NK-92 (cell line): ENCODE data around the gene ROBO1.

ENCODE experiments used
- DNase-seq: peaks from one replicate; lab custom pipeline; 2025; ENCODE audit not compliant: unreplicated experiment; lab: John Stamatoyannopoulos, UW

ROBO1 gene

DNA sequence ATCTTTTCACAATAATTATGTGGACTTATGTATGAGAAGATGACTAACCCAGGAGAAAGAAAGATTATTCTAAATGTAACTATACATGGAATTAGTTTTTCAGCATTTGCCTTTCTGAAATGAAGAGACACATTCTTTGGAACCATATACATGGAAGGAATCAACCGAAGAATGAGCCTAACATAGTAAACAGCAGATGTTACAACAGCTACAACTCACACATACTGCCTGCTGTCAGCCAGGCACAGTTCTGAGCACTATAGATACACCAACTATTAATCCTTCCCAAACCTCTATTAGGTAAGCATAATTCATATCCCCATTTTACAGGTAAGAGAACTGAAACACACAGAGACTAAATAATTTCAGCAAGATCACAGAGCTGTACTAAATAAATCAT, 840.0 kb downstream of the ROBO1 start:
- DNase-seq, result no peak

DNA sequence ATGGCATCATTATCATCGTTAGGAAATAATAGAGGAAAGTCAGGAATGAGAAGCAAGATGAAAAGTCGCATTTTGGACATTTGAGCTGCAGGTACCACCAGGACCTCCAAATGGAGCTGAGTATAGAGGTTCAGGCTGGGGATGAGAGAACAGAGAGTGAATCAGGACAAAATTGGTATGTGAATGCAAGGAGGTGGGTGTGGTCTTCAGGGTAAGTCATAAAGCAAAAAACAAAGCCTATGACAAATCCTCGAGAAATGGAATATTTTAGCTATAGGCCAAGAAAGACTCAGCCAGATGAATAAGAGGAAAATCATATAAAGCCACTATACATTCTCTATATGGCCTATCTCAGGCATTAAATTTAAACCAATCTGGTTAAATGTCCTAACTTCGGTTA, 841.3 kb downstream of the ROBO1 start:
- DNase-seq, result no peak

DNA sequence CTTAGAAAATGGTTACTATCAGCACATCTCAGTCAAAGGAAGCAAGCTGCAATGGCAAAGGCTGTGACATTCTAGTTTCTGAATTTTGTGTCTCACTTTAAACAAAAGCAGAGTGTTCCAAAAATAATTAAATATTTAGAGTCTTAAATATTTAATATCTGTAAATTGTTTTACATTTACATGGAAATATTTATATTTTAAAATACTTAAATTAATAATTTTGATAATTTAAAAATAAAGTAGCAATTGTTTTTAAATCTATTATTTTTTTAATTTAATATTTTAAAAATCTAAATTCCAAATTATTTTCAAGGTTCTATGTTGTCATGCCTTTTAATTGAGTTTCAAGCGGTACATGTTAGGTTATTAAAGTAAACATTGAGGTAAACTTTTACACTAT, 843.1 kb downstream of the ROBO1 start:
- DNase-seq, result no peak

DNA sequence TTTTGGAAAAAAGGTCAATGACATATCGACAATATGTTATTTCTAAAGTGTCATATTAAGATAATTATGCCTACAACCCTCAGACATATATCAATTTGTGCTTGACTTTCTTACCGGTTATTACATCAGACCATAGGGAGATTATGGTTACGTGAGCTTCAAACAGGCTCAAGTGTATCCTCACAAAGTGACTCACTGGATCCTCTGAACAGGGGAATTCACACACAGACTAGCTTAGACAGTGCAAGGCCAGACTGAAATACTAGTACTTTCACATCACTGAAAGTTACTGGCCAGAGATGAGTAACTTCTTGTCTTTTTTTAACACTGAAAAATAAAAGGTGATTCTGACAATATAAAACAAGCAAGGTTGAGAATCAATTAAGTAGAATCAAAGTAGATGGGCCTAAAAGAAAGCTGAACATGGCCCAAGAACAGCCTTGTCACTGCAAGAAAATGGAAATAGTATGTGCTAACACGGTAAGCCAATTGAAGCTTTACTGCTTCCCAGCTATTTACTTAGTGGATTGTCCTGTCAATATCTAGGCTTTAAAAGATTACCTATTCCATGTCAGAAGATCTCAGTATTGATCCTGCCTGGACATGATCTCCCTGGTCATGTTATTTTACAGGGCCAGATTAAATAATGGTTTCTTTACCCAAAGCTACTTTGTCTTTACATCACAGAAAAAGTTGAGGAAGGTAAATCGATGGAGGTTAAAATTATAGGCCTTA, 848.6 kb downstream of the ROBO1 start:
- DNase-seq, result no peak

DNA sequence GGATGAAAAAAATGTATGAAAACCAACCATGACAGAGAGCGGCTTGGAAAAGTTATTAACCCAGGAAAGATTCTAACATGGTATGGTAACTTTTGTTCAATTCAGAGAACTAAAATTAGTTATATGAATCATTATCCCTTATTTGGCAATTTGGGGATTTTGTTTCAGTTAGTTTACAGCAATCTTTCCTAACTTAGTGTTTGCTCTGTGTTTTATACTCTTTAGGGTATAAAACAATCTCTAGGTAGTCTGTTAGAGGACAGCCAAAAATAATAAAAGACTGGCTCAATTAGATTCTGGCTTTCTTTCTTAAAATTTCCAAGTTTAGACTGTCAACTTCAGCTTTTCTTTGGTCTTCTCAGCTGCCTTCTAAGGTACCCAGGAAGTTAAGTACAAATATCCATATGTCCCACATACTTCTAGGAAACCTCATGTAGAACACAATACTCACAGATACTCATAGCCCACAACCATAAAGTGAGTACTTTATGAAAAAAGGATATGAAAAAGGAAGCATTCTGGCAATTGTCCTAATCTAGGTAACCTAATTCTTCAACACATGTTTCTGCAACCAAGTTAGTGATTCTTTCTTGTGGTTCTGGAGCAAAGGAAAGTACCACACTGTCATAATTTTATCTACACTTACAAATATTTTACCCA, 849.3 kb downstream of the ROBO1 start:
- DNase-seq, result no peak

DNA sequence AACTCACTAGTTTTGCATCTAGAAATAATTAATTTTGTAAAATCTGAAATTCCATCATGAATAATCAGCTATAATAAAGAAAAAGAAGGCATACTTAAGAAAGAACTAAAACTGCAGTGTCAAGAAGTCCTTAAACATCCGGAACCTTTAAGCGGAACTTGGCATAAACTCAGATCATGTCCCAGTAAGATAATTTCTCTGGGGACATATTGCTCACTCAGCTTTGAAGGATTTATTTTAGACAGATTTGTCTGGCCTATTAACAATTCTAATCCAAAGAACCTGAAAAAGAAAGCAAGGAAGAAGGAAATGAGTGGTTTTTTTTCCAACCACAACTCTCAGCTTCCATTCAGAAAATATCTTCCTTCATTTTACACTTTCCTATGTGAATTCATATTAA, 850.3 kb downstream of the ROBO1 start:
- no peak for DNase-seq

DNA sequence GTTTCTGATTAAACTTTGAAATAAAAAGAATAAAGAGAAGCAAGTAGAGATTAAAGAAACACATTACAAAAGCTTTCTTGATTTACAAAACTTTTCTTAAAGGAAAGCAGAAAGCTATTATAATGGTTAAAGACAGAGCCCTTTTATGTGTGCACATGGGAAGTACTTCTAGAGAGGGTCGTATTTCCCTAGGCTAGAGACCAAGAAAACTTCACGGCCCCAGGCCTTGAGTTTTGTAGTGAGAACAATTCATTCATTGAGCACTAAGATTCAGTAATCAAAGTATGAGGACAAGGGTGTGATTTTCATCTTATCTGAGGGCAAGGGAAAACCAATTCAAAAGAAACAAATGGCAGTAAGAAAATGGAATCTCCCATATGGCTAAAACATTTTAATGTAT, 854.1 kb downstream of the ROBO1 start:
- no peak for DNase-seq

DNA sequence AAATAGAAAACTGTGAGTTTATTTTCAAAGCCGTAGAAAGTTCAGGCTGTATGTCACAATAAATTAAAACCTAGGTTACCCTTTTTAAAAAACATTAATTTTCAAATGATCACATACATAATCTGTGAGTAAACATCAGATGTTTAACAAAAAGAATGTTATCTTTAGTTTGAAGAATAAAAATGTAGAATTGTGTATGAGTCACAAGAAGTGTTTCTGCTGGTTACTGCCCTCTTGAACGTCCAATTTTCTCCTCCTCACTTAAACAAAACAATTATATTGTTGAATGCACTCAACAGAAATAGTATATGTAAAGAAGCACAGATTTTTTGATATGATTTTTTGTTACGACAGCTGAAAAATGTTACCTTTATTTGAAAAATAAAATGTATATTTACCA, 855.1 kb downstream of the ROBO1 start:
- DNase-seq, result no peak

DNA sequence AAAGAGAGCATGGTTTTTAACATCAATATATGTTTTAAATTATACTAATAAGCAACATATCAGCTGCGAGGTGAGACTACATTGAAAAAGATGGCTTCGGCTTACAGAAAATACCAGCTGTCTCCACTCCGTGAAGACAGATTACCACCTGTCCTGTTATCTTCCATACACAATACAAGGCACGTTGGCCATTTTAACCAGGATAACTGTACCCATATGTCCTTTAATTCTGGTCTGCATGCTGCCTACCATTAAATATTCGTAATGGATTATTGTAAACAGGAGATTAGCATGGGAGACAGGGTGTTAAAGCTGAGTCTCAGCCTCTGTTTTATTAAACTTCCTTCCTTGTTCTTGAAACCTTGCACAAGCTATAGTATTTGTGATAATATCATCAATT, 855.5 kb downstream of the ROBO1 start:
- DNase-seq, result no peak

DNA sequence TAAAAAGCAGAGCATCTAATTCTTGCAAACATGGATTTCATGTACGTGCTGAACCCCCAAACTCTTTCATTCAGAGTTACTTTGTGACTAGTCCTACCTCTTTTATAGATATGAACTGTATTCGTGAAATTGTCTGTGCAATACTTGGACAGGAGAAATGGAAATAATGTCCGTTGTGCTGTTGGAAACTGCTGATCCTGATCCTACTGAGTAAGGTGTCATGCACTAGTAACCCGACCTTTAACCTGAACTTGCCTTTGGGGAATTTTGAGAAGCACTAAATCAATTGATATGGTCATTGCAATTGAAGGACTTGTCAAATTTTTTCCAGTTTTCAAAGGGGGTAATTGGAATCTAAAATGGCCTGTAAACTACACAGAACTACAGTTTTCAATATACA, 856.4 kb downstream of the ROBO1 start:
- no peak for DNase-seq

DNA sequence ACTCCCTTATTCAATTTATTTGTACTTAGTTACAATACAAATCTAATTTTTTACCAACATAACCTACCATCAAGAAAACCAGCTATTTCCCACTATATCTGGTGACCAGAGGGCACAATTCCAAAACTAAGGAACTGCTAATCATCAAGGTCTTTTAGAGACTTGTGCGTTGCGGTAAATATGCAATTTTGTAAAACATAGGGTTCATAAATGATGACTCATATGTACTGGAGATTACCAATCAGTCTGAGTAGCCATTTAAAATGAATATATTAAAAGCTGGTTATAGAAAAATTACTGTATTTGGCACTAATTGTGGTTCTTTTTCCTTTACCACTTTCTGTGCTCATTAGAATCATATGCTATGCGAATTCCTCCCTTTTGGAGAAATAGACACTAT, 859.6 kb downstream of the ROBO1 start:
- no peak for DNase-seq

DNA sequence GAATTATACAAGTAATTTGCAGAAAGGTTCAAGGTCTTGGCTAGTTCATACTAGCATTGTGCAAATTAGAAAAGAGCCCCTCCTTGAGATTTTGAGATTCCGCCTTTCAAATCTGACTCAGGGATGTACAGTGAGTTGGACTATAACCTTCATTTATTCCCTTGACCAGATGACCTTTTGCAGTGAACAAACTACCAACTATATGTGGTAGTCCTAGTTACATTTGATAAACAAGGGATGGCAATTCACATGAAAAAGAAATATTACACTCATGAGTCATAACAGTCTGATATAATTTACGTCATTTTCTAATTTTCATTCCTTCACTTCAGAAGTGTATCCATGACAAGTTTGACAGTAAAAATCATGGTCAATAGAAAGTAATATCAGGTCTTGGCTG, 860.4 kb downstream of the ROBO1 start:
- DNase-seq, result no peak

DNA sequence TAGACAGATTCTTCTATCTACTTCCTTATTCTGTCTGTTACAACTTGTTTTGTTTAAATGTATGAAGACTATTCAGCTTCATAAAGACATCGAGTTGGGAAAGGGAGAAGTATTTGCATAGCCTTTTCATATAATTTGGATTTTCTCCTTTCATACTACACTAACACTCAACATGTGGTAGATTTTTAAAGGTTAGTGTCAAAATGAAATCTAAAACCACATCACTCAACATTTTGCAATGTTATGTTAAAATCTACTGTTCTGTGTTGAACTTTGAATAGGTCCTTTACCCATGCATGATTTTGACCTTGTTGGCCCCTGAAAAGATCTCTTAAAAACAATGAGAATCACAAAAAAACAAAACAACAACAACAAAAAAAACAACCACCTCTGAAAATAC, 860.9 kb downstream of the ROBO1 start:
- no peak for DNase-seq

DNA sequence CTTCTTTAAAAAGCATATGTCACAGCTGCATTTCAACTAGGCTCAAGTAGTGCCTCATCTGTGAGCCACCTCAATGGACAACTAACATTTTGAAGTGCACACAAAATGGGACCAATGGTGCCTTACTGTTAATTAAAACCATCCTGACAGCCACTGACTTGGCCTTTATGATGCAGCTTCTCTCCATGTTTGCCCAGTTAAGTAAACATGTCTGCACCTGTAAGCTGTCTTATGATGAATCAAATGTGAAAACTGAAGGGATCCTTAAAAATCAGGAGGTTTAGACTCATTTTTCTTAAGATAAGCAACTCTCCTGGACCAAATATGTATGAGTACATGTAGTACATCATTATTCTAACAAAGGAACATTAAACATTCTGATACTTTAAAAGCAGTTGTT, 861.6 kb downstream of the ROBO1 start:
- DNase-seq, result no peak

DNA sequence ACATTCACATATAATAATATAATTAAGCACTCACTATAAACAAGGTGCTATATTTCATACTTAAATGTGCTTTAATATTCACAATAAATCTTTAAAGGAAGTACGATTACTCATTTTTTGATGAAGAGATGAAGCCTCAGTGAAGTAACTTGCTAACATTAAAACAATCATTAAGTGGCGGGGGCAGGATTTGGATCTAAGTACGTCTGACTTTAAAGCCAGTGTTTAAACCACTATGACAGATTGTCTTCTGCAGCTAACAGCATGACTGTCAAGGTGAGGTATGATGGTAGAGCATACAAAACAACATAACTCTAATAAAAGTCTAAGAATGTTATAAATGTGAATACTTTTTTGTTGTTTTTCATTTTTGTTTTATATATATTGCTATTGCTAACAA, 862.1 kb downstream of the ROBO1 start:
- DNase-seq, result no peak

DNA sequence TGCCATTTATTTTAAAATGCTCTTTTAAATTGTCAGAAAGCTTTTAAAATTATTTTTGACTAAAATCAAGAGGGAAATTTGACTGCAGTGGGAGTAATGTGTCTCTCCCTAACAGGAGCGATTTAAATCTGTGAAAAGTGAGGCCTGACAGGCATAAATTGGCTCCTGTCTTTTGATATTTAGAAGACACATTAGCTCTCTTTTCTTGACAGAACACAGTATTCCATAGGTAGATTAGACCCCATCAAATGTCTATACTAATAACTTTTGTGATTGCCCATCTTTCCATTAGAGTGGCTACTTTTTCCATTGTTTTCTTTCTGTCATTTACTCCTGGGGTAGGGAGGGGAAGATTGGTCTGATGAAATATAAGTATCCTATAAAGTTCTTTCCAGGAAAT, 866.3 kb downstream of the ROBO1 start:
- no peak for DNase-seq

DNA sequence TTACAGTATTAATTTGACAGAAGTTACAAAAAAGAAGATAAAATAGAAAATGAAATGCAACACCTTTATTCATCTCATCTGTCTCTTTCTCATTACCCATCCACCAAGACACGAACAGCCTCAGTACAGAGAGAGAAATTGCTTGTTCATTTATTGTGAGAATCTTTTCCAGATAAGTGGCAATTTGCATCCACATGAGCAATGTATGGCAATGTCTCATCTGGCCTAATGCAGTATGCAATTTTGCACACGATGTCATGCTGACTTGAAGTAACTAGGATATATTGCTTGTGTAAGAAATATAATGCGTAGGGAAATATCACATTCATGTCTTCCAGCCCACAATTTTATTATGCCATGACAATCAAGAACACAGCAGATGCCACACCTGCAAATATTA, 866.9 kb downstream of the ROBO1 start:
- no peak for DNase-seq

DNA sequence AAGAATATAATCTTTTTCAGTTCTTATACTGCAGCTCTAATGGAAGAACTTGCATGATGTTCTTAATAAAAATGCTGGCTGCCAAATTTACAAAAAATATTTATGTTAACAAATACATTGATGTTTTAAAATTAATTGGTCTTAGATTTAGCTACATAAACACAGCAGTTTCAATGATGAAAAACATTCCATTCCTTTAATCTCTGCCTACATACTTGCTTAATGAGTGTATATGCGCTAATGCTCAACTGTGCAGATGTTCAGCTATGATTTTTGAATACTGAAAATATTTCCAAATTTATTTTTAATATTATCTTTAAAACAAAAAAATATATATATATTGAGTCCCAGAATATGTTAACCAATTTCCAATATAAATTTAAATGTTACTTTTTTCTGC, 867.4 kb downstream of the ROBO1 start:
- no peak for DNase-seq

DNA sequence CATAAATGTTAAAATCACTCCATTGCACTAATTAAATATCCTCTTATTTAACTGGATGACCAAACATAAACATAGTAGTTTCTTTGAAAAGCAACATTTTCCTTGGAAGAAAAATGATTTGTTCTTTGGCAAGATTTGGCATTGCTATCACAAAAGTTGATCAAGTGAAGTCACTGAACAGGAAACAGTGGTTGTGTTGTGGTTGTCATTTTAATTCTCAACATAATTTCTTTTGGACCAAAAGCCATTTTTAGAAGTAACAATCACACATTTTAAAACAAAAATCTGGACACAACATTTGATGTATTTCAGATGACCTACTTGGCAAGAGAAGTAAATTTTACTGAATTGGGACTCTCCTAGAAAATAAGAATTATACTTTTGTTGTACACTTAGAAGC, 872.3 kb downstream of the ROBO1 start:
- no peak for DNase-seq

DNA sequence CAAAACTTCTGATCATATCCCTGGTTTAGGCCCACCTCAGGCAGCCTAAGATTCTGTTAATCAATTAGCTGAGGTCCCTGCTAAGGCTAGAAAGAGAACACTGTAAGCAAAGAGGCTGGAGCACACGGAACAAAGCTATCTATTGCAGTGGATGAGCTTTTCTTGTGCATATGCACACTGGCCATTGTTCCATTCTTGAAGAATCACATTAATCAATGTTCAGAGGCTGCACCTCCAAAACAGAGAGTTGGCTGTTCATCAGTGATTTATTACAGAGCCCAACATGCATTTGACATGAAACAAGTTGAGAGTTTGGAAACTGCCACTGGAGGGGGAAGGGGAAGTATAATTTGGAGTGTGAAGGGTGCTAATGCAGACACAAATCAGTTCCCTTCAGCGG, 873.0 kb downstream of the ROBO1 start:
- DNase-seq, result no peak

DNA sequence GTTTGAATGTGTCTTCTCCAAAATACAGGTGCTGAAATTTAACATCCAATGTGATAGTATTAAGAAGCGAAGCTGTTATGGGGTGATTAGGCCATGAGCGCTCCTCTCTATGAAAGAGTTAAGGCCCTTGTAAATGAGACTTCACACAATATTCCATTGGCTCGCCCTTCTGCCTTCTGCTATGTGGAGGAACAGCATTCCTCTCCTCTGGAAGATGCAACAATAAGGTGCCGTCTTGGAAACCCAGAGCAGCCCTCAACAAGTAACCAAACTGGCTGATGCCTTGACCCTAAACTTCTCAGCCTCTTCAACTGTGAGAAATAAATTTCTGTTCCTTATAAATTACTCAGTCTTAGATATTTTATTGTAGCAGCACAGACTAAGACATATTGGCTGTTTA, 874.6 kb downstream of the ROBO1 start:
- DNase-seq, result no peak

DNA sequence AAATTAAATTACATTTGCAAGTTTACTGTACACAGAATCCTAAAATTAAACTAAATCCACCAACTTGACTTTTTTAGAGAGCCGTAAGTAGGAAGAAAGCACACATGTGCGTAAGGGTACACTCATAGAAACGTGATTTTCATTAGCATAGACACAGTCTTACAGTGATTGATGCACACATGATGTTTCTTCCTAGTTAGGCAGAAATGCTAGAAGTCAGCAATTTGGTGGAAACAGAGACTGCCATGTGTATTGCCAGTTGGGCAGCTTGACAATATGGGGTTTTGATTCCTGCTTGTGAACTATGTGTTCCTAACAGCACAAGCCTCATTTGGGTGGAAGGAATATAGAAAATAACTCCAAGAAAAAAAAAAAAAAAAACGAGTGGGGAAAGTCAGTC, 878.5 kb downstream of the ROBO1 start:
- no peak for DNase-seq

DNA sequence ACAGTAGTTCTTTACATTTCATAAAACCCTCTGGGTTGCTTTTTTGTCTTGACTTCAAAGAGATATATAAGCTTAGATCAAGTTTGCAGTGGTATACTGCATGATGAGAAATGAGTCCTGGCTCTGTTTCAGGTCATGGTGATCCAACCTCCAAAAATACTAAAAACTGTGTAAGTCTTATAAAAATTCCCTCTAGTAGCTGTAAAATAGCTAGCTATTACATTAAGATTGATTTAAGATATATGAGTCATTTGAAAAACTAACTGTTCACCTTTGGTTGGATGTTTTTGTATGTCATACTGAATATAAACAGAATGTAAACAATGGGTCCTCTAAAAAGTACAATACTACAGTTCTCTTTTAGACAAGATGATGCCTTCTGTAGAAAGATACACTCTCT, 879.2 kb downstream of the ROBO1 start:
- no peak for DNase-seq
